GM12865 (cell line): ENCODE measurements around the gene SNX32.

ENCODE experiments used
- DNase-seq: peaks from one replicate; pipeline ENCODE4 v3.0.0; 2010; ENCODE audit warnings: low read depth
- H3K4me3 ChIP-seq: 2 replicates; pipeline ENCODE4 v1.5.1; 2011; ENCODE audit warnings: mild to moderate bottlenecking, low read depth, low read length, control low read depth
- TF ChIP-seq, protein P1 (sequence below): IDR thresholded peaks from 2 replicates; pipeline ENCODE4 v1.5.1; 2011; ENCODE audit warnings: low read length, control low read depth, low read depth, inconsistent platforms; ENCODE audit not compliant: insufficient read depth; ENCODE audit errors: missing control alignments

The SNX32 gene

DNA sequence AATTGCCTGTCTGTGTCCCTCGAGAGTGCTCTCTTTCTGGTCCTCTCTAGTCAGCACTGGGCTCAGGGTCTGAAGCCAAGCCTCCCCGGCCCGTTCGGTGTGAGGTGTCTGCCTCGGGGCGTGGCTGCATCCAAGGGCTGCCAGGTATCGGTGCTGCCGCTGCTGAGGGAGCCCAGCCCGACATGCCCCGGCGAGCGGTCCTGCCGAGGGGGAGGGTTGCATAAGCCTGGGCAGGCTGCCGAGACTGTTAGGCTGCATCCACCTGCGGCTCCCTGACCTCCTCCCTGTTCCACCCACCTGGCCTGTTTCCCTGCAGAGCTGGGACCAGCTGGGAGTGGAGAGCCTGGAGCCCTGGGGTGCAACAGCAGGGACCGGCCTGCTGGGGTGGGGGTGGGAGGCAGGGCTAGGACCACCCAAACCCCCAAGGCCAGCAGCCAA is 40.6 kb upstream of the SNX32 start:
- TF ChIP-seq, protein P1, sequence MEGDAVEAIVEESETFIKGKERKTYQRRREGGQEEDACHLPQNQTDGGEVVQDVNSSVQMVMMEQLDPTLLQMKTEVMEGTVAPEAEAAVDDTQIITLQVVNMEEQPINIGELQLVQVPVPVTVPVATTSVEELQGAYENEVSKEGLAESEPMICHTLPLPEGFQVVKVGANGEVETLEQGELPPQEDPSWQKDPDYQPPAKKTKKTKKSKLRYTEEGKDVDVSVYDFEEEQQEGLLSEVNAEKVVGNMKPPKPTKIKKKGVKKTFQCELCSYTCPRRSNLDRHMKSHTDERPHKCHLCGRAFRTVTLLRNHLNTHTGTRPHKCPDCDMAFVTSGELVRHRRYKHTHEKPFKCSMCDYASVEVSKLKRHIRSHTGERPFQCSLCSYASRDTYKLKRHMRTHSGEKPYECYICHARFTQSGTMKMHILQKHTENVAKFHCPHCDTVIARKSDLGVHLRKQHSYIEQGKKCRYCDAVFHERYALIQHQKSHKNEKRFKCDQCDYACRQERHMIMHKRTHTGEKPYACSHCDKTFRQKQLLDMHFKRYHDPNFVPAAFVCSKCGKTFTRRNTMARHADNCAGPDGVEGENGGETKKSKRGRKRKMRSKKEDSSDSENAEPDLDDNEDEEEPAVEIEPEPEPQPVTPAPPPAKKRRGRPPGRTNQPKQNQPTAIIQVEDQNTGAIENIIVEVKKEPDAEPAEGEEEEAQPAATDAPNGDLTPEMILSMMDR: no peak
- H3K4me3 ChIP-seq: no peak overlapping the region
- no peak for DNase-seq

DNA sequence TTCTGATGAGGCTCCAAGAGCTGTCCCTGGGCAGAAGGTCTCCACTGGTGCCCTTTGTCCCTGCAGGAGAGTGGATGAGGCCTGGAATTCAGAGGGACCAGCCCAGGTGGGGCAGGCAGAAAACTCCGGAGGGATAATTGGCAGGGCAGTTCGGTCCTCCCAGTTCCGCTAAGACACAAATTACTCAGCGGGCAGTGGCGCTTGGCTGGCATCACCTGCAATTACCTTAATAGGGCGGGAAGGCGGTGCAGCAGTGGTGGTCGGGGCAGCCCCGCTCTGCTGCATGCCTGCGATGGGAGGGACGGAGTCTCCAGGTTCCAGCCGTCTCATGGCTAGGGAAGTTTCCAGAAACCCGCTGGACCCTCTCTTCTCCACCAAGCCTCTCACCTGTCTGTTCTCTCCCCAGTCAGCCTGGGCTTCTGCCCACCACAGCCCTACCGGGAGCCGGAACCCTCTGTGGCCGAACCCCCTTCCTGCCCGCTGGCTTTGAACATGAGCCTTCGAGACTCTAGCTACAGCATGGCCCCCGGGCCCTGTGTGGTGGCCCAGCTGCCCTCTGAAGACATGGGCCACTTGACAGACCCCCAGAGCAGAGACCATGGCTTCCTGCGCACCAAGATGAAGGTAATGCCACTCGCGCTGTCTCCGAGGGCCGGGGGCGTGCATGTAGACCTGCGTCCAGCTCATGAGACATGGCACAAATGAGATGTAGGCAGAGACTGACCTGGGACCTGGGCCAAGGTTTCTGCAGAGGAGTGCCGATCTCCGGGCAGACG is 40.0 kb upstream of the SNX32 start:
- TF ChIP-seq, protein P1: no peak
- H3K4me3 ChIP-seq: no peak overlapping the region
- no peak for DNase-seq

DNA sequence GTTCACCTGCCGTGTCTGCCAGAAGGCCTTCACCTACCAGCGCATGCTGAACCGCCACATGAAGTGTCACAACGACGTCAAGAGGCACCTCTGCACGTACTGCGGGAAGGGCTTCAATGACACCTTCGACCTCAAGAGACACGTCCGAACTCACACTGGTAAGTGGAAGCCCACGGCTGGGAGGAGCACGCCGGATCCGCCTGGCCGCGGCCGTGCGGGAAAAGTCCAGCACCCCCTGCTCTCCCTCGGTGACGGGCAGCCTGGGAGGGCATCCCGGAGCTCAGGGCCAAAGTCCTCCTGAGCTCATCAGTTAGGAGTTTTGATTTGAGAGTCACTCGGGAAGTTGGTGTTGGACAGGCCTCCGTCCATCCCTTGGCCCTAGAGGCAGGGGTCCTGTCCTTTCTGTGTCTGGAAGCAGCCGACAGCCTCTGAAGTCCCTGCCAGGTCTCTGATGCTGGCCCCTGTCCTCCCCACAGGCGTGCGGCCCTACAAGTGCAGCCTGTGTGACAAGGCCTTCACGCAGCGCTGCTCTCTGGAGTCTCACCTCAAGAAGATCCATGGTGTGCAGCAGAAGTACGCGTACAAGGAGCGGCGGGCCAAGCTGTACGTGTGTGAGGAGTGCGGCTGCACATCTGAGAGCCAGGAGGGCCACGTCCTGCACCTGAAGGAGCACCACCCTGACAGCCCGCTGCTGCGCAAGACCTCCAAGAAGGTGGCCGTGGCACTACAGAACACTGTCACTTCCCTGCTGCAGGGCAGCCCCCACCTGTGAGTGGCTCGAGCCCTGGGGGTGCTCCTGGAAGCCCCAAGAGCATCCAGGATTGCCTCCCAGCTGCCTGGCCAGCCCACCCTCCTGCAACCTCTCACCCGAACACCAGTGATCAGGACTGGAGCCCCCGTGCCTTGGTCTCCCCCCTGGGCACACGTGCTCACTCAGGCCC is 38.9 kb upstream of the SNX32 start:
- TF ChIP-seq, protein P1: no peak
- H3K4me3 ChIP-seq: no peak overlapping the region

DNA sequence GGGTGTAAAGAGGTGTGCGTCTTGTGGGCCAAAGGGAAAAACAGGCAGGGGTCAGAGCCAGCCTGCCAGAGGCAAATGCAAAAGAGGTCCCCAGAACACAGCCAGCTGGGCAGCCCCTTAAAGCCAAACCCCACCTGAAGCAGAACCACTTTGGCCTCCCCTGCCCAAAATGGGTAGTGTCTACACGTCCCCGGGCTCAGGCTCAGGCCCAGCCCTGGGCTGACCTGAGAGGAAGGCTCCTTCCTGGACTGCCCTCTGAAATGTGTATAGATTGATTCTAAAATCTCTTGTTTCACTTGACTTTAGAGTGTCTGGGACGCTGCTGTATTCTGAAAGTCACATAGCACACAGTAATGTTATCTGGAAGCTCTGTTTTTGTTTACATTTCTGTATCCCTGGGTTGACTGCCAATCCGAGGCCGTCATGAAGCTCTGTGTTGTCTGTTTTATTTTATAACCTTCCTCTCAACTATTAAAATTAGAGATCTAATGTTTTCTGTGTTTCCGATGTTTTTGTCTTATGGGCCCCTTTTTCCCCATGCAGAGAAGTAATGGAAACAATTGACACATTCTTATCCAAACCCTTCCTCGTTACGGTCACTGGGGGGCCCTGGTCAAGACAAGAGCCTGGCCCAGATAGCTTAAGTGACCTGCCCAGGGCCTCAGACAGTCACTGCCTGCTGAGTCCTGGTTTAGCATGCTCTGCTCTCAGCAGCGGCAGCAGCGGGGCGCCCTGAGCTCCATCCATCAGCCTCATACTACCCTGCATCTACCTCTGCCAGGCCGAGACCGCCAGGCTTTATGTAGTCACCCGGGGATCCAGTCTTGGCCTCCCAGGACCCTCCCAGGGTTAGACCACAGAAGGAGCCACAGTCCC is 36.8 kb upstream of the SNX32 start:
- H3K4me3 ChIP-seq: no peak overlapping the region
- TF ChIP-seq, protein P1: no peak
- DNase-seq: no peak

More for the DNA sequence above, 38.9 kb upstream of the SNX32 start:
- DNase-seq: no peak

DNA sequence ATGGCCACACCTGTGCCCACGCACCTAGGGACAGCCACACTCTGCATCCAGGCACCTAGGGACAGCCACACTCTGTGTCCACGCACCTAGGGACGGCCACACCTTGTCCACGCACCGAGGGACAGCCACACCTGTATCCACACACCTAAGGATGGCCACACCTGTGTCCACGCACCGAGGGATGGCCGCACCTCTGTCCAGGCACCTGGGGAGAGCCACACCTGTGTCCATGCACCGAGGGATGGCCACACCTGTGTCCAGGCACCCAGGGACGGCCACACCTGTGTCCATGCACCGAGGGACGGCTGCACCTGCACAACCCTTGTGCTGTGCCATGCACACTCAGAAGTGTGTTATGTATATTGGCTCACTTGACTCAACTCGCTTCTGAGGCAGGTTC is 36.1 kb upstream of the SNX32 start:
- no peak for DNase-seq
- no peak overlapping the region for H3K4me3 ChIP-seq
- TF ChIP-seq, protein P1: no peak

DNA sequence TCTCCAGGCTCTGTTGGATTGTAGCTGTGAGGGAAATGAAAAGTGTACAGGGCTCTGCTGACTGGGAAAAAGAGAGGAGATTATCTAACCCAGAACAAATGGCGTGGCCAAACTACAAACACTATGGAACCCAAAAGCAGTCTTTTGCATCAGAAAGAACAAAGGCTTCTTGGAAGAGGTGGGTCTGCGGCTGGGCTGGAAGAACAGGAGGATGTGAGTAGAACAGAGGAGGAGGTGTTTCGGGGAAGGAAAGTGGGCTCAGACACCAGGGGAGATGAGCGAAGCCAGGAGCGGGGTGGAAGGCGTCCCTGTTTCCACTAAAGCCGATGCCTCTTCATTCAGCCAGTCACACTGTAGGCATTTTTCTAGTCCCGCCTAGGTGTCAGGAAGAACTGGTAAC is 34.9 kb upstream of the SNX32 start:
- no peak for DNase-seq
- H3K4me3 ChIP-seq: no peak overlapping the region
- TF ChIP-seq, protein P1: no peak
